ENCODE data around the gene CLEC4G. TPM values are rescaled to one million over a fixed set of nuclear protein-coding genes. Genes with fewer than 3 reads are reported as not detected.

The CLEC4G gene
- total and polyA plus RNA-seq, 9 of the 15 experiments (the other 6 are each of a cell fraction or from before 2014, with no cell fraction given), result not detected

DNA sequence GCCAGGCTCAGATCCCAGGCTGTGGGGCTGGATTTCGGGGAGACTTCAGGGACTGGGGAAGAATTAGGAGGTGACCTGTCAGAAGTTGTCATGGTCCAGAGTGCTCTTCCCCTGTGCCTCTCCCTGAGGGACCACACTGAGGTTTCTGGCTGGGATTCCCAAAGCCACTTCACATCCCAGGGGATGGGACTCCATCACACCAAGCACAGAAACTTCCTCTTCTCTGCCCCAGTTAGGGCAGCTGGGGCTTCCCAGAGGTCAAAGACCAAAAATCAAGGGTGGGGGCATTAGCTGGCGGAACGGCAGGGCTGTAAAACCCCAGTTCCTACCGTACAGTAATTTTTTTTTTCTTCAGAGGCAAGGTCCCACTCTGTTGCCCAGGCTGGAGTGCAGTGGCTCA, 37.4 kb downstream of the CLEC4G start (continued):
- TF ChIP-seq SPI1 (IDR thresholded peaks at IDR 0.05; ENCODE audit: borderline replicate concordance, low read depth, low read length), result no peak
- no peak for TF ChIP-seq PTRF (tag; IDR thresholded peaks at IDR 0.05)
- no peak for TF ChIP-seq ZNF445 (CRISPR knock-in tag; IDR thresholded peaks at IDR 0.05; ENCODE audit: low read depth)

DNA sequence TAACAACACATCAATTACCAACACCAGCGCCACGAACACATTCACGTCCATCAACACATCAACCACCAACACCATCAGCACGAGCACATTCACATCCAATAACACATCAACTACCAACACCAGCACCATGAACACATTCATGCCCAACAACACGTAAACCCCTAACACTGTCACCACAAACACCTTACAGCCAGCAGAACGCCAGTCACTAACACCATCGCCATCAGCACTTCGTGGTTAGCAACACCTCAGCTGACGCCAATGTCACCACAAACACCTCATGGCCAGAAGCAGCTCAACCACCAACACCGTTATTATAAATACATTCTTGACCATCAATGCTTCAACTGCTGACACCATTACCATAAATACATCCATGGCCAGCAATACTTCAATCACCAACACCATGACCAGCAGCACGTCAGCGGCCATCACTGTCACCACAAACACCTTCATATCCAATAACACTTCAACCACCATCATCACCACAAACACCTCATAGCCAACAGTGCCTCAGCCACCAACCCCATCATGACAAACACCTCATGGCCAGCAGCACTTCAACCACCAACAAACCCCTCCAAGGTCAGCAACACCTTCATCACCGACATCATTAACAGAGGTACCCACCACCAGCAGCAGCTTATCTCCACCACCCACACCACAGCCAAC, 39.4 kb downstream of the CLEC4G start:
- Histone ChIP-seq H2AFZ (ENCODE audit: low read depth, low read length) (no peak overlapping the region), H3K9ac (ENCODE audit: insufficient read depth in 1 of 2, low read depth in 2 of 2, low read length in 2 of 2) (no peak overlapping the region), H3K4me2 (ENCODE audit: insufficient read depth, low read length) (no peak overlapping the region), H3K9me1 (ENCODE audit: control insufficient read depth, insufficient read depth, low read length) (no peaks in the 10 kb centered on the region), H3K9me3 (replicated peaks; ENCODE audit: control insufficient read depth, insufficient read depth, low read depth, low read length) (peaks cover 3% of the 10 kb centered on the region), H3K79me2 (ENCODE audit: control insufficient read depth, insufficient read depth, low read length) (no peaks in the 10 kb centered on the region), H3K27ac (ENCODE audit: extremely low read depth, low read depth, low read length) (no peak overlapping the region), H4K20me1 (replicated peaks; ENCODE audit: control insufficient read depth, insufficient read depth, low read length) (no peaks in the 10 kb centered on the region), H3K36me3 (ENCODE audit: control insufficient read depth, insufficient read depth, low read length) (no peaks in the 10 kb centered on the region), H3K4me3 (no peak overlapping the region), H3K4me1 (replicated peaks in 1 of 2; ENCODE audit: control insufficient read depth in 2 of 2, insufficient read depth in 2 of 2, low read length in 2 of 2) (peaks cover 0 to 8% of the 10 kb centered on the region in 2 experiments; a peak in 2 of 5 replicates), H3K27me3 (ENCODE audit: control insufficient read depth in 2 of 2, insufficient read depth in 2 of 2, low read length in 2 of 2) (peaks cover 12 to 70% of the 10 kb centered on the region in 2 experiments; a peak in 4 of 5 replicates)
- no TSS peak for BruUV-seq (replicated peaks)
- ATAC-seq (no peak), DNase-seq (ENCODE audit: extremely low read depth in 1 of 4, low spot score in 3 of 4) (no peak), FAIRE-seq (no peak)
- POLR2A ChIA-PET, result interaction anchor here (1.3 kb wide), 1 partner anchor 12 kb away, joined by 3 read pairs; the partner anchor contains the start of gene TRAPPC5
- under 1% methylated on average over 13 of the region's 13 CpGs for WGBS (ENCODE audit: insufficient coverage, low coverage, missing lambda C conversion rate)
- intact Hi-C loops (cut with micrococcal nuclease) (no loop called here), in situ Hi-C loops (cut with MboI) (no loop called here)
- CTCF ChIA-PET (ENCODE audit: low intra/inter-chr PET ratio), result no interaction called here
- TF ChIP-seq, protein P1, sequence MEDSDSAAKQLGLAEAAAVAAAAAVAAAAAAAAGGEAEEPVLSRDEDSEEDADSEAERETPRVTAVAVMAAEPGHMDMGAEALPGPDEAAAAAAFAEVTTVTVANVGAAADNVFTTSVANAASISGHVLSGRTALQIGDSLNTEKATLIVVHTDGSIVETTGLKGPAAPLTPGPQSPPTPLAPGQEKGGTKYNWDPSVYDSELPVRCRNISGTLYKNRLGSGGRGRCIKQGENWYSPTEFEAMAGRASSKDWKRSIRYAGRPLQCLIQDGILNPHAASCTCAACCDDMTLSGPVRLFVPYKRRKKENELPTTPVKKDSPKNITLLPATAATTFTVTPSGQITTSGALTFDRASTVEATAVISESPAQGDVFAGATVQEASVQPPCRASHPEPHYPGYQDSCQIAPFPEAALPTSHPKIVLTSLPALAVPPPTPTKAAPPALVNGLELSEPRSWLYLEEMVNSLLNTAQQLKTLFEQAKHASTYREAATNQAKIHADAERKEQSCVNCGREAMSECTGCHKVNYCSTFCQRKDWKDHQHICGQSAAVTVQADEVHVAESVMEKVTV (CRISPR knock-in tag; IDR thresholded peaks at IDR 0.05), result no peak
- TF ChIP-seq TCF3 (CRISPR knock-in tag; IDR thresholded peaks at IDR 0.05), result no peak
- no peak for TF ChIP-seq POU5F1 (IDR thresholded peaks at IDR 0.05; ENCODE audit: borderline replicate concordance, low read depth, low read length, partially characterized antibody)
- TF ChIP-seq XRCC4 (IDR thresholded peaks at IDR 0.05; ENCODE audit: extremely low read depth, insufficient read depth, insufficient read length), result no peak
- TF ChIP-seq, protein P2, sequence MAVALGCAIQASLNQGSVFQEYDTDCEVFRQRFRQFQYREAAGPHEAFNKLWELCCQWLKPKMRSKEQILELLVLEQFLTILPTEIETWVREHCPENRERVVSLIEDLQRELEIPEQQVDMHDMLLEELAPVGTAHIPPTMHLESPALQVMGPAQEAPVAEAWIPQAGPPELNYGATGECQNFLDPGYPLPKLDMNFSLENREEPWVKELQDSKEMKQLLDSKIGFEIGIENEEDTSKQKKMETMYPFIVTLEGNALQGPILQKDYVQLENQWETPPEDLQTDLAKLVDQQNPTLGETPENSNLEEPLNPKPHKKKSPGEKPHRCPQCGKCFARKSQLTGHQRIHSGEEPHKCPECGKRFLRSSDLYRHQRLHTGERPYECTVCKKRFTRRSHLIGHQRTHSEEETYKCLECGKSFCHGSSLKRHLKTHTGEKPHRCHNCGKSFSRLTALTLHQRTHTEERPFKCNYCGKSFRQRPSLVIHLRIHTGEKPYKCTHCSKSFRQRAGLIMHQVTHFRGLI (CRISPR knock-in tag; IDR thresholded peaks at IDR 0.05), result no peak
- 0 out of 2 replicates have a peak, but pooled peaks have one; percentile 11 for TF ChIP-seq MCM3 (IDR thresholded peaks at IDR 0.05)
- no peak for TF ChIP-seq NR3C1 (CRISPR knock-in tag; IDR thresholded peaks at IDR 0.05)
